Activated T-helper 1 cell treated with Interleukin-2 at 50 U/mL for 16 hours (primary cell): ENCODE data around the gene ROPN1L.
"Not testable (repeated sequence)": the region's sequence is repeated elsewhere in the genome, so short reads cannot be mapped to it uniquely, and the experiment has no call there.

Source experiments
- DNase-seq: peaks from one replicate; pipeline ENCODE4 v3.0.0-alpha.2; 2020; ENCODE audit warnings: low read depth

The ROPN1L gene

DNA sequence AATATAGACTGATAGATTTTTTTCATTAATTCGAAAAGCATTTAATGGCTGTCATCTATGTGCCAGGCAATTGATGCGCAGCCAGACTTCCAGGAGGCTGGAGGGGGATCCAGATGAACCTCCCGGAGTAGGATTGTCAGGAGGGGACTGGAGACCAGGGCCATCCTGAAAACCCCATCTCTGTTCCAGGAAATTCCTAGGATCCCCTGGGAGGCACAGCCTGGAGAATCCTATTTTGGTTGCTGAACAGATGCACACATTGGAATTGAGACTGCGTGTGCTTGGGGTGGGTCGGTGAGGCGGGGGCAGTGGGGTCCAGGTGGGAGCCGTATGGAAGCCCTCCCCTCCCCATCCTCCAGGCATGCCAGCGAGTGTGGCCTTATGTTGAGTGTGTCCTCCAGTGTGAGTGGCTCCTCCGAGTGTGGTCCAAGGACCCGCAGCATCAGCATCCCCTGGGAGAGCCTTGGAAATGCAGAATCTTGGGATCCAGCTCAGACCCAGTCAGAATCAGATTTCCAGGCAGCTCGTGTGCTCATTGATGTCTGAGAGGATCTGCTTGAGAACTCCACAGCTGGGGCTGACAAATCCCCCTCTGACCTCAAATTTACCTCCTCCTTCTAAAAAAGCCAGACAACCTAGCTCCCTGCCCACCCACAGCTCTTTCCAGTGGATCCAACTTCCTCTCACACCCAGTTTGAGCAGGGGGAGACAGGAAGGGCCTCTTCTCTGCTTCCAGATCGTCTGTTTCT lies 38.7 kb downstream of the ROPN1L start:
- no peak for DNase-seq

DNA sequence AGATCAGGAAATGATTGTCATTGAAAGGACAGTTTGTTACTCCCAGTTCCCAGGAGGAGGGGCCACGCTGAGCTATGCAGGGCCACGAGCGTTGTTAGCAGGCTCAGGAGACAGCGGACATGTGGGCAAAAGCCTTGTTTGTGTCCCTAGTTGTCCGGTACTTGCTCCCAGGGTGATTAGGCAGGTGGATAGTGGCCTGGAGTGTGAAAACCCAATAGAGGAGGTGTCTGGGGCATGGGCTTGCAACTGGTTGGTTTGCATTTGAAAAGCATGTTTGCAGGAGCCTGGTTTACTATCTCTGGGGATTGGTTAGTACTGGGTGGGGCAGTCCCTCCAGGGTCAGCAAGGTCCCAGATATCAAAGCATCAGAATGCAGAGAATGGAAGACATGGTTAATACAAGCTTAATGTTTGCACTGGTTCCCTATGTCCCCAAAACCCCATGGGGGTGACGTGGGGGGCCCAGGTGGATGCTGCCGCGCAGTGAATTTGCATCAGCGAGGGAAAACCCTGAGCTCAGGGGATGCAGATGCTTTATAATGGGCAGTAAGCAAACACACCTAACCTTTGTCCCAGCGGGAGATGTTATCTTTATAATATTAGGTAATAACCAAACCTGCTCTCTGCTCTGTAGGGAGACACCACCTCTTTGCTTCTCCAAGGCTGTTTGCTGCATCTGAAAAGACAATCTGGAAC lies 39.7 kb downstream of the ROPN1L start:
- no peak for DNase-seq

DNA sequence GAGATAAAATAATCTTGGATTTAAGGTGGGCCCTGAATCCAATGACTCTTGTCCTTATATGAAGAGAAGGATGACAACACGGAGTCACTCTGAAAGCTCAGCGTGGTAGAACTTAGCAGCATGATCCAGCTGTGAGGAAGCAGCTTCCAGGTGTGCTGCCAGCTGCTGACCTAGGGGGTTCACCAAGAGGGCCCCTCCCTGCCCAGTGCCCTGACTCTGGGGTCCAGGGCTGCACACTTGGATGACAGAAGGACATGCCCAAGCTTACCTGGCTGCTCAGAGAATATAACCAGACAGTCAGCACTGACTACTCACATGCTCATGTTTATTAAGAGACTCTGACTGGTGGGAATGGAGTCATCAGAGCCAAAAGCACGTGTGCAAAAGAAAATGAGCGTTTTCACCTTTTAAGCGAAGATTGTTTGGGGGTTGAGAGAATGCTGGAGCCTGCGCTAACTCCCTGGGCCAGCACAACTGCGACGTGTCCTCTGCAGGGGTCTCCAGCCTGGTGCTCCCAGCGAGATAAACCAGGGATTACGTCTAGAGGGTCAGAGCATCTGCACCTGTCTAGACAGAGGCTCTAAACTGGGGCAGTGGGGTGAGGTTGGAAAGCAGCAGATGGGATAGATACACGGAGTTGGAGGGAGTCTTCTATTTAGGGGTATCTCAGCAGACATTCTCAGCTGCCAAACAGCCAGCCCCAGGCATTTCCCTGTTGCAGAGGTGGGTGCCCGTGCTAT lies 41.3 kb downstream of the ROPN1L start:
- no peak for DNase-seq

DNA sequence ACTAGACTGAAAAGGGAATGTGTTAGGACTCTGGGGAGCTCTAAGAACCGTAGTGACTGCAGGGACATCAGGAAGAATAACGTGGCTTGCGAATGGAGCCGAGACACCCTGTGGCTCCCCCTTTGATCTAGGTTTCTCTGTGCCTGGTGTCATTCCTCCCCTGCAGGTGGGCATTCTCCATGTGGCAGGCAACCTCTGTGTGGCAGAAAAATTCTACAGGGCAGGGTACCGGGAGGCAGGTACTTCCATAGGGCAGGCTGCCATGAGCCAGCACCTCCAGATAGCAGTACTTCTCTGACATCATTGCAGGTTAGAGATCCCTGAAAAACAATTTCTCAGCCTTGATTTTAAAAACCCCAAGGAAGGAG lies 43.1 kb downstream of the ROPN1L start:
- DNase-seq, result no peak

DNA sequence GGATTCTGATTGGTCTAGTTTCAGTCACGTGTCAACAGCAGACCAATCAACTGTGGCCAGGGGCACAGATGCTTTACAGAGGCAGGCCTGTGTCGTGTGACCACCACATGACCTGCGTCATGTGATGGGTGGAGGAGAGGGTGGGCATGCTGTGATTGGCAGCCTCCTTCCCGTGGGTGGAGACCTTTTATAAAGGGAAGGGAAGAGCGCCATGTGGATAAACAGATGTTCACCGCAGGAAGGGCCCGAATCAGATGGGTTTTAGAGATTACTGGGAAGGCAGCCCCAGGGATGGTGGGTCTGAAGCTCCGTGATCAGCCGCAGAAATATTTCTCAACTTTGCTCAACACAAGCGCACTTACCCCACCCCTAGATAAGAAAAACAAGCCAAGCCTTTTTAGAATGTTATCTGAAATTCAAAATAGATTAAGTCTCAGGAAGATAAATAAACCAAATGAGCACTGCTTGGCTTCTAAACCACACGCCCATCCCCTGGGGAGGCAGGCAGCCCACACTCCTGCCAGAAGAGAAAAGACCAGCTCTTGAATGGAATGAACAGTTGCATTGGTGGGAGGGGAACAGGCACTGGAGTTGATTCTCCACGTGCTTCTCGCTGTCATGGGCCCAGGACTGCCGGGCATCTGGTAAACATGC lies 43.6 kb downstream of the ROPN1L start:
- no peak for DNase-seq

DNA sequence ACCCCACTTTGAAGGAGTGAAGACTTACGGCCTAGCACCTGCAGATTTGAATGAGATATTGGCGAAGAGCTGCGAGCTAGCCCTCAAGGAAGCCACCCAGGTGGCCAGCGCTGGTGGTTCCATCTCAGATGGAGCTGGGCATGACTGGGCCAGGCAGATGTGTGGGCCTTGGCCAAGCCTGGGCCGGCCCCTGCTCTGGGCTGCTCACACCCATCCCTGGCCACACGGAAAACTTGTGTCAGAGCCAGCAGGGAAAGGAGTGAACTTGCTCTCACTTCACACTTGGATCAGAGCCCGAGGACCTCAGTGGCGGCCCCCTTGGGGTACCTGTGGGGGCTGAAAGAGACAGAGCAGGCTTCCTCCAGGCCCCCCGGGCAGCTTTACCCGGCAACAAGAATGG lies 44.2 kb downstream of the ROPN1L start:
- no peak for DNase-seq

DNA sequence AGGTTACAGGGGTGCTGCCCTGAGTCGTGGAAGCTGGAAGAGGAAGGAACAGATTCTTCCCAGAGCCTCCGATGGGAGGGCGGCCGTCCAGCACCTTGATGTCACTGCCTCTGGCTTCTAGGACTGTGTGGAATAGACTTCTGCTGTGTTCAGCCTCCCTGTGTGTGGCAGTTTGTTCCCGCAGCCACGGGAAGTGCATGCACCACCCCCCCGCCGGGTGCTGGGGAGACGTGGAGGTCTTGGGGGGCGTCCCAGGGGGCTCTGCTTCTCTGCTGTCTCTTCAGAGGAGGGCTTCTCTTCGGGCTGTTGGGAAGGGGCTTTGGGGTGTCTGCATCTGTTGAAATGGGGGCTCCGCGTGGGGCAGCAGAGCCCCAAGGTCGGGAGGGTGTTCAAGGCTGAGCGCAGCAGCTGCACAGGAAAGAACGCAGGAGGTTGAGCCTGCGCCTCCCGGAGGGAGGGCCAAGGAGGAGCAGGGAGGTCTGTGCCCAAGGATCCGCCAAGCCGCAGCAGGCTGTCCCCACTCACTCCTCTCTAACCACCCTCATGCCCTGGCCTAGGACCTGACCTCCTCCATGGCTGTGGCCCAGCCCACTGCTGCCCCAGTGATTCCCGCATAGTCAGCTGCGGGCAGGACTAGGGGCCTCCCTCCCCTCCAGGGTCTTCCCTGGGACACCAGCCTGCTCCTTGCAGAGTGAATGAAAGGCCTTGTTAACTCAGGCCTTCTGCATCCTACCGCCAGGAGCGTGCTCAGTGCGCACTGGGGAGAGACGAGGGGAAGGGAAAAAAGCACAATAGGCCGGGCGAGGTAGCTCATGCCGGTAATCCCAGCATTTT lies 45.0 kb downstream of the ROPN1L start:
- DNase-seq, result no peak

DNA sequence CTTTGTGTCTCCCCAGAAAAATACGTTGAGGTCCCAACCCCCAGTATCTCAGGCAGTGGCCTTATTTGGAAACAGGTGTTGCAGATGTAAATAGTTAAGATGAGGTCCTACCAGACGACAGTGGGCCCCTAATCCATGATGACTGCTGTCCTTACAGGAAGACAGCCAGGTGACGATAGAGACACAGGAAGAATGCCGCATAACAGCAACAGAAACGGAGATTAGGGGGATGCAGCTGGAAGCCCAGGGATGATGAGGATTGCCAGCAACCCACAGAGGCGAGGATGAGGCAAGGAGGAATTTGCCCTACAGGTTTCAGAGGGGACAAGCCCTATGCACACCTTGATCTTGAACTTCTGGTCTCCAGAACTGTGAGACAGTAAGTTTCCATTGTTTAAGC lies 46.5 kb downstream of the ROPN1L start:
- DNase-seq, result no peak

DNA sequence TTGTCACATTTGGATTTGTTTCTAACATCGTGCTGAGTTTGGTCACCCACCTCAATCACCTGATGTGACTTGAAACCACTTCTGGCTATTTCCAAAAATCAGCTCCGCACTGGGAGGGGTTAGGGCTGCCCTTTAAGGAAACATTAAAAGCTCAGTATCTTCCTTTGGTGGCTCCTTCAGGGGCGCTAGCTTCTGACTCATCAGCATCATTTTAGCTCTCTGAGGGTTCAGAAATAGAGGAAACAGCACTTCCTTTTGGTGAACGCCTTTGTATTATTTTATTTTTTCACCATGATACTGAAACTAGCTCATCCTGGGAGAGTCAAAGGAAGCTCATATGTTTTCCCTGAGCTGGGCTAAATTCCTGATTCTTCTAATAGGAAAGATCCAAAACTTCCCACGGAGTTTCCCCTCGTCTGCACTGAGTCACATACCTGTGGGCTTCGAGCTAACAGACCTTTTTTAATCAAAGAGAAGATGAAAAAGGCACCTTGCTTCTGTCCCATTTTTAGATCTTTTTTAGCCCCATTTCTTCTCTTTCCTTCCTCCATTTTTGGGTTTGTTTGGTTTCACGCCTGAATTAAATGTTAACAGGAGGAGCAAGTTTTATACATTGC lies 48.2 kb downstream of the ROPN1L start:
- DNase-seq, result no peak

DNA sequence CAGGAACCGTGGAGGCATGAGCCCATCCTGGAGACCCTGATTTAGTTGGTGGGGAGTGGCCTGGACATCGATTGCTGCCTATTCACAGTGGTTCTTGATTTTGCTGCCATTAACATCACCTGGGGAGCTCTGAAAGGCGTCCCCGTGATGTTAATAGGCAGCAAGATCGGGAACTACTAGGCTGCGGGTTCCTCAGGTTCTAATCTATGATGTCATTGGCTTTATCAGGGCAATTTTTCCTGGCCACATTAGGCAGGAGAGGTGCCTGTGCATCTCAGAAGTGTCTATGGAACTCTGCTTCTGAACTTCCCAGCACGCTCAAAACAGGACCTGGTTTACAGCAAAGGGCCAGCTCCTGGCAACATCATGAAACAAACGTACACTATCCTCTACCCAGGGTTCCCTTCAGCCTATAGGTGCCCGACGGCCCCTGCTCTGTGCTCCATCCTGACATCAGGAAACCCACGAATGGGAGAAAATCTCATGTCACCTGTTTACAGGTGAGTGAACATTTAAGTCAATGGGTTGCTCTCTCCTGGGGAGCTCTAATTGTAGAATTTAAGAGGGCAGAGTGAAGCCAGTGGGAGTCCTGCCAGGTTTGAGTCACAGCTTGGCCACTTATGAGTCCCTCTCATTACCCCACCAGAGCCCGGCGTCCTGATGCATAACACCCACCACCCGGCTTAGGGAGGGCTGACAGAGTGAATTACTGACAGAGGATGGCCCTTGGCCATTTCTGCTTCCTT lies 49.4 kb downstream of the ROPN1L start:
- no peak for DNase-seq

DNA sequence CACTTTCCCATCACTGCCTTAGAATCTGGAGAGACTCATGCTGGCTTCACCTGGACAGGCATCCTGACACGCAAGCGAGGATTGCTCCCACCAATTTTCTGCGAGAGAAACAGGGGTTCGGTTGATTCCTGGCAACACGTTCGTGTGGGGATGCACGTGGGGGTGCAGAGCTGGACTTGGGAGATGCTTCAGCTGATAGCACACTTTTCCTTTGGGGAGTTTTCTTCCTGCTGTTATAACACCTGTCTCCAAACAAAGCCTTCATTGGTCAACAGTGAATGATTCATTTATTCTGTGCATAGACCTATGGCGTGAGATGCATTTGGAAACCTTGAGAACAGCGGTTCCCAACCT lies 50.0 kb downstream of the ROPN1L start:
- DNase-seq, result no peak

DNA sequence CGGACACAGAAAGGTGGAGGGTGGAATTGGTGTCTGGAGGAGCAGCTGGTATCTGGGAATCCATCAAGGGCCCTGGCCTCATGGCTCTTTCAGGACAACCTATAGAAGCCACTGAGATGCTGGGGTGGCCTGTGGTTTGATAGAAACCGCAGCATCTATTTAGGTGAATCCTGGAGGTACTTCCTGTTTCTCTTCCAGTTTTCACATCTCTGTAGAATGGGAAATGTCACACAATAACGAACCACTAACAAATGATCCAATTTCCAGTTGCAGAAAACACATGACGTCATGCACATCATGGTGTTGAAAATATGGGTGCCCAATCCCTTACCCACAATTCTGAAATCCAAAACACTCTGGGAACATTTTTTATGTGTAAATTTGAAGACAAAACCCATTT lies 52.2 kb downstream of the ROPN1L start:
- no peak for DNase-seq

DNA sequence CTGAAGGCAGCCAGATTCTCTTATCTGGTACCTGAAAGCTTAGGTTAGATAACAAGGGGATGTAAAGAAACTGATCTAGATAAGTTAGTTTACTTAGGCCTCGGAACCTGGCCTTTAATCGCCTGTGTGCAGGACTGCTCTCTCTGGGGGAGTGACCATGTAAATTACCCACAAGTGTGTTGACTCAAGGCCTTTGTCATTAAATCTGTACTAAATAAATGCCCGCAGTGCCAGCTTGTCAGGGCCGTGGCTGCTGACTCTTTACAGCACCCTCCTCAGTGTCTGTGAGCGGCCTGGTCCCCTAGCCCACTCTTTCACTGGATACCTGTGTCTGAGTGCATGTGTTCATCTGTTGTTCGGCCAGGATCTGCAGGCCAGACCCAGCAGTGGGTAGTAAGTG lies 52.8 kb downstream of the ROPN1L start:
- not testable (repeated sequence) for DNase-seq

DNA sequence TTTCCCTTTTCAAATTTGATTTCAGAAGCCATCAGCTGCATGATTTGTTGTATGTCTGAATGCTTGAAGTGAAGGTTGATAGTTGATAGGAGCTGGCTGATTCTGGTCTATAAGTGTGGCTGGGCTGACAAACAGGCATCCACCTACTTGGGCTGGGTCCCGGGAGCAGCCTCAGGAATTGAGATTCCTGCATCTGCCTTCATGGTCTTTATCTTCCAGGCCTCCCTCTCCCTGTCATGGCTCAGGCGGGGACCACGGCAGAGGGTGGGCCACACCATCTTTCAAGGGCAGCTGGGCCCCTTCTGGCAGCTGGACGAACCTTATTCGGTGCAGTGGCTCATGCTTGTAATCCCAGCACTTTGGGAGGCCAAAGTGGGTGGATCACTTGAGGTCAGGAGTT lies 55.9 kb downstream of the ROPN1L start:
- DNase-seq, result no peak

DNA sequence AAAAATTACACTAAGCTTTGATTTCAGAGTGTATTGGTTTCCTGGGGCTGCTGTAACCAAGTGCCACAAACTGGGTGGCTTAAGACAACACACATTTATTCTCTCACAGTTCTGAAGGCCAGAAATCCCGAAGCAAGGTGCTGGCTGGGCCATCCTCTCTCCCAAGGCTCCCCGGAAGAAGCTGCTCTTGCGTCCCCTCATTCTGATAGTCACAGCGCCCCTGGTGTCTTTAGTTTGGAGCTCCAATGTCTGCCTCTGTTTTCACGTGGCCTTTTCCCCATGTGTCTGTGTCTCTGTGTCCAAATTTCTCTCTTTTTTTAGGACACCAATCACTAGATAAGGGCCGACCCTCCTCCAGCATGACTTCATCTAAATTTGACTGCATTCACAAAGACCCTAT lies 56.7 kb downstream of the ROPN1L start:
- DNase-seq, result no peak

DNA sequence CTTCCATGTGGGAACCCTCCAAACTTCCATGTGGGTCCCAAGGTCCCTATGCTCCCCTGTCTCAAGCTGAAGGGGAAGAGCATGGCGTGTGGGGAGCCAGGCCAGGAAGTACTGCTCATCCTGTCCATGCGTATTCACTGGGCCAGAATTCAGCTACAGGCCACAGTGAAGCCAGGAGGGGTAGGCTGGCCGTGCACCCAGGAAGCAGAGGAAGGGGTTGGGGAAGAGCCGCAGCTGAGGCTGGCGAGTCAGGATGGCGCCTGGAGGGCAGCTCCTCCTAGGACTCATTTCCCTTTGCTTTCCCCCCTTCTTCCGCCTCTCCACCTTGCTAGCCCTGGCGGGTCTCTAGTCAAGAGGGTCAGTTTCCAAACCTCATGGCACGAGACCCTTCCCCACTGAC lies 57.4 kb downstream of the ROPN1L start:
- no peak for DNase-seq

DNA sequence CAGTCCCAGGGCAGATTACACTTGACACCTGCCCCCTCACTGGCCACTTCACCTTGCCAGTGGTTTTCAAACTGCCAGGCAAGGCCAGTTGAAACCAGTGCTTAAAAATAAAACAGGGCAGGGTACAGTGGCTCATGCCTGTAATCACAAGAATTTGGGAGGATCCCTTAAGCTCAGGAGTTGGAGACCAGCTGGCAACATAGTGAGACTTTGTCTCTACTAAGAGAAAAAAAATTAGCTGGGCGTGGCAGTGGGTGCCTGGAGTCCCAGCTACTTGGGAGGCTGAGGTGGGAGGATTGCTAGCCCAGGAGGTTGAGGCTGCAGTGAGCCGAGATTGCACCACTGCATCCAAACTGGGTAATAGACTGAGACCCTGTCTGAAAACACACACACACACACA lies 58.1 kb downstream of the ROPN1L start:
- no peak for DNase-seq

DNA sequence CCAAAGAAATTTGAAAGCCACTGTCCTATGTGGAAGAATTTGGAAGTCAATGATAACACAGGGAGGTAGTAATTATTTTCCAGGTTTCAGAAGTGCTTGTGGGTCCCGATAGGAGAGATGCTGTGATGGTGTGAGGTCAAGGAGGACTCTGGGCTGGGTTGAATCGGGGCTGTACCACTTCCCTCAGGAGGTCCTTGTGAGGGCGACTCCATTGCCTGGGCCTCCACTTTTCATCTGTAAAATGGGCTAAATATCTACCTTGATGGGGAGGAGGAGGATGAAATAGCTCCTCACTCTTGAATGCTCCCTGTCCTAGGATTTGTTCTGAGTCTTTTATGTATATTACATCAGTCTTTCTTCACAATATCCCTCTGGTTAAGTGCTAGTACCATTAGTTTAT lies 59.0 kb downstream of the ROPN1L start:
- DNase-seq, result no peak

DNA sequence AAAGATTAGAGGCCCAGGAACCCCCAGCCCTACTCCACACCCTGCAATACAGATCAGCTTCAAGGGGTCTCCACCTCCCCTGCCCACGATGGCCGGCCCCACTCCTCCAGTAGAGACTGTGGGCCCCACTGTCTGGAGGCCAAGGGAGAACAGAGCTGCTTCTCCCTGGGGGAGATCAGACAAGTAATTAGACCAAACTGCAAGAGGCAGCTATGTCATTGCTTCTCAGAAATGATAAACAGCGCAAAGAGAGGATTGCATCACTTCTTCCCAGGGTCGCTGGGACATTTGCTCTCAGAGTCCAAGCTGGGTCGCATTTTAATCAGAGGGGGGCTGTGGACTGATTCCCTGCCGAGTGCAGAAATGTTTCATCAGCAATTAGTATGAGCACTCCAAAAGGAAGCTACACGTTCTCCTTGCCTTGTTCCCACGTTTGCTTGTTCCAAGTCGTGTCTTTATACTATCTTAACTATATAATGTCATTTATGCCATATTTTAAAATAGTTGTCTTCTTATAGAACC lies 59.9 kb downstream of the ROPN1L start:
- no peak for DNase-seq

DNA sequence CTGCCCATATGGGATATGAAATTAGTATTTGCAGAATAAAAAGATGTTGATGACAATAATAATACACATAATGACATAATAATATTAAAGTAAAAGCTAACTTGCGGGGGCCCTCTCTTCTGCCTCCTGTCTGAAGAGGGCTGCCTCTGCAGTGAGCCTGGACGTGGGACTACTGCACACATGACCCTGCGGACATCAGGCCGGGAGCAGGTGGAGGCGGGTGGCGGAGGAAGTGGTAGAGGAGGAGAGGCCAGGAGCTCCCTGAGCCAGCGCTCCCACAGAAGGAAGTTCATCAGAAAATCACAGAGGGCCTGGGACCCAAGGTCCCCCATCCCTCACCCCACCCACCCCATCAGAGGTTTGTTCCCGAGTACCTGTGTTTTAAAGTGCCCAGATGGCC lies 60.5 kb downstream of the ROPN1L start:
- no peak for DNase-seq

DNA sequence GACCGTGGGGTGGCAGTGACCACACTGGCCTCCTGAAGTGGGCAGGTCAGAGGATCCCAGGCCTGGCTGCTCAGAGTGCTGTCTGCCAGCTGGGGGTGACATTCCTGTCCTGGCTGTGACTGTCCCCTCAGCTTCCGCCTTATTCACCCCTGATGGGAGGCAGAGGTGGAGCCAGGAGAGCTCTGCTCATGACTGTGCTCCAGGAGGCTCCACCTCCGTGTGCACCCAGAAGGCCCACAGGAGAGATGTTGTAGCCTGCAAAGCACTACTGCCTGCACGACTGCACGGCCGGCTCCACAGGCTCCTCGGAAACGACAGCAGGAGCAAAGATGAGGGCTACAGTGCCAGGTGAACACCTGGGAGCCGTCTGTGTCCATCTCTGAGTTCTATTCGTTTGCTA lies 60.9 kb downstream of the ROPN1L start:
- no peak for DNase-seq
